MM.1S (cell line): ENCODE data around the gene ACOT12.

Experiments used
- CTCF ChIP-seq: fragments of 300-600 bp; sonication (generic); IDR thresholded peaks from 2 replicates; pipeline ENCODE4 v1.5.1; 2016; ENCODE audit warnings: antibody characterized with exemption, low read length, mixed read lengths
- EZH2 ChIP-seq: fragments of 300-600 bp; sonication (generic); optimal IDR thresholded peaks from 2 replicates; pipeline ENCODE3; 2017; ENCODE audit warnings: low read depth, mild to moderate bottlenecking, antibody characterized with exemption, low read length, mixed read lengths

- no peak for TF ChIP-seq EZH2
- TF ChIP-seq CTCF: no peak
Observed at GRCh38 chr5:81316571-81316970, 77.4 kb downstream of the ACOT12 start.
